IPS-15b (cell line): ENCODE measurements around the gene SLC35F3.
"Not testable (repeated sequence)": the region's sequence is repeated elsewhere in the genome, so short reads cannot be mapped to it uniquely, and the experiment has no call there.

Experiments used
- H3K27me3 ChIP-seq: one replicate; pipeline ENCODE4 v1.6.1; 2013; ENCODE audit warnings: low read length; ENCODE audit not compliant: control insufficient read depth, insufficient read depth
- H3K36me3 ChIP-seq: one replicate; pipeline ENCODE4 v1.6.1; 2013; ENCODE audit warnings: low read length; ENCODE audit not compliant: control insufficient read depth, insufficient read depth
- H3K4me1 ChIP-seq: one replicate; pipeline ENCODE4 v1.6.1; 2013; ENCODE audit warnings: mild to moderate bottlenecking, low read length; ENCODE audit not compliant: control insufficient read depth, insufficient read depth
- H3K4me3 ChIP-seq: one replicate; pipeline ENCODE4 v1.5.1; 2013; ENCODE audit warnings: low read depth, low read length
- H3K9ac ChIP-seq: one replicate; pipeline ENCODE4 v1.6.1; 2013; ENCODE audit warnings: low read depth, mild to moderate bottlenecking, low read length
- H3K9me3 ChIP-seq: one replicate; pipeline ENCODE4 v1.6.1; 2013; ENCODE audit warnings: mild to moderate bottlenecking, low read length; ENCODE audit not compliant: control insufficient read depth, insufficient read depth

SLC35F3 gene

GRCh38 chr1:234295068-234295467 is 390.6 kb downstream of the SLC35F3 start:
- H3K9ac ChIP-seq = no peak overlapping the region
- no peaks in the 10 kb centered on the region for H3K9me3 ChIP-seq
- no peaks in the 10 kb centered on the region for H3K4me1 ChIP-seq
- H3K36me3 ChIP-seq = no peaks in the 10 kb centered on the region
- H3K27me3 ChIP-seq = no peaks in the 10 kb centered on the region
- no peak overlapping the region for H3K4me3 ChIP-seq

DNA sequence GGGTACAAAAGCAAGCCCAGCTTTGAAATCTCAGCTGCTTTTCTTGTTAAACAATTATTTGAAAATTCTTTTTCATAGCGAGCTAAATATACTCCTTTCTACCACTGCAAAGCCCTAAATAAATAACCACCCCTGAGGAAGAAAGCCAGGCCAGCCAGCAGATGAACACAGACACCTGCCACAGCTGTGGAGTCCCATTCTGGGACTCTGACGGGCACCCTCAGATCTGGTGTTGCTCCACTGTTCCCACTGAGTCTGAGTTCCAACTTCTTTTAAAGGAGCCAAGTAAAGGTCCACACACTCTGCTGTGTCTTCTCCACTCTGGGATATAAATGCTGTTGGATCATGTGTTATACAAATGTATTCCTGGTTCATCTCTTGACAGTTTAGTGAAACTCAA is 391.1 kb downstream of the SLC35F3 start:
- Histone ChIP-seq H3K27me3 (no peaks in the 10 kb centered on the region), H3K36me3 (no peaks in the 10 kb centered on the region), H3K9me3 (no peaks in the 10 kb centered on the region), H3K4me1 (no peaks in the 10 kb centered on the region), H3K9ac (no peak overlapping the region), H3K4me3 (no peak overlapping the region)

DNA sequence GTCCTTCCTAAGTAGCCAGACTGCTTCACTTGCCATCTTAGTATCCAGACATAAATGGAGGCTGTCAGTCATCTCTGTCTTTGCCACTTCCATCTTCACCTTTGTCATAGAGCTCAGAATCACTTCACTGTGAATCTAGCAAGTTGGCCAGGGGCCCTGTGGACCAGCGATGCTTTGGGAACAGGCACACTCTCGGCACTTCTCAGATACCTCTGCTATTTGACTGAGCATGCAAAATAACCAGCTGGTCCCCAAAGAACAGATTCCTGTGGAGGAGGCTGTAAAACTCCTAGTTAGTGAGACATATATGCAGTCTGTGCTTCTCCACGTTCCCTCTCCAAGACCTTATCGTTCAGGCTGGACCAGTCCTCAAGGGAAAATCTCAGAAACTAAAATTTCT is 392.0 kb downstream of the SLC35F3 start:
- H3K9me3 ChIP-seq = no peaks in the 10 kb centered on the region
- H3K4me1 ChIP-seq = no peaks in the 10 kb centered on the region
- H3K9ac ChIP-seq = no peak overlapping the region
- H3K36me3 ChIP-seq = no peaks in the 10 kb centered on the region
- no peak overlapping the region for H3K4me3 ChIP-seq
- no peaks in the 10 kb centered on the region for H3K27me3 ChIP-seq

GRCh38 chr1:234297668-234298067 is 393.2 kb downstream of the SLC35F3 start:
- Histone ChIP-seq H3K4me3 (no peak overlapping the region), H3K9me3 (no peaks in the 10 kb centered on the region), H3K9ac (no peak overlapping the region), H3K36me3 (no peaks in the 10 kb centered on the region), H3K27me3 (no peaks in the 10 kb centered on the region), H3K4me1 (no peaks in the 10 kb centered on the region)

DNA sequence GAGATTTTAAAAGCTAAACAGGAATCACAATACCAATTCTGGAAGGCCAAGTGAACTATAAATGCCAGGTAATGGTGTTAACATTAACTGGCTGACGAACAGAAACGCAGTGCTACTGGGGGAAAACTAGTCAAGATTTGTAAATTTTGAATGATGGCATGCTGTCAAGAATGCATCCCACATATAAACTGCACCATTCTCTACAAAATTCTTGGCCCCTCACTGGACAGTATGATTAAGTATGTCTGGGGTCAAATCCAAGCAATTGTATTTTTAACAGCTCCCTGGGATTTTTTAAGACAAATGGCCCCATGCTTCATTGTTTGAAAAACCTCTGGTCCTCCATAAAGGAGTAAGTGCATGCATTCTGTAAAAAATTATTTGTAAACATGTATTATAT is 395.6 kb downstream of the SLC35F3 start:
- Histone ChIP-seq H3K4me1 (no peaks in the 10 kb centered on the region), H3K9me3 (no peaks in the 10 kb centered on the region), H3K36me3 (no peaks in the 10 kb centered on the region), H3K27me3 (no peaks in the 10 kb centered on the region), H3K9ac (no peak overlapping the region), H3K4me3 (no peak overlapping the region)

GRCh38 chr1:234301663-234302062 is 397.2 kb downstream of the SLC35F3 start:
- not testable (repeated sequence) for H3K4me1 ChIP-seq, H3K36me3 ChIP-seq, H3K9me3 ChIP-seq, H3K27me3 ChIP-seq, H3K4me3 ChIP-seq, H3K9ac ChIP-seq

DNA sequence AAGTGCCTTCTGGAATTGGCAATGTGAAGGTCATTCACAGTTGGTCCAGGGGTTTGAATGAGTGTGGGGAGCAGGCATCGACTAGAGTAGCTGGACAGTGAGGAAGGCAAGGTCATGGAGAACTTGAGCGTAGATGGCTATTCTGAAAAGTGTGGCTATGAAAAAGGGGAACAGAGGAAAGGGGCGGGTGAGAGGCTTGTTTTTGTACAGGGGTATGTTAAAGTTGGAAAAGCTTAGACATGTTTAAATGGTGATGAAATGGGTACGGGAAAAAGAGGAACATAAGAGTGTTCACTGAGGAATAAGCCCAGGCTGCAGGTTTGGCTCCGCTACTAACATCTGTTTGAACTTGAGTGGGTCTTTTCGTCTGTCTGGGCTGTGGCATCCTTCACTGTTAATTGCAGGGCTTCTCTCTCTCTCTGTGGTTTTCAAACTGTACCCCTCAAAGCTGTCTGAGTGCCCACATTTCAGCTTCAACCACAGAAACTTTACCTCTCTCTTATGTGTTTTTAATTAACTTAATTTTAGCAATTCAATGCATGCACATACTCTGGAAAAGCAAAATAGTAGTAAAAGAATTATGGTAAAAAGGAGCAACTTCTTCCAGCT is 398.0 kb downstream of the SLC35F3 start:
- H3K36me3 ChIP-seq = no peaks in the 10 kb centered on the region
- H3K4me3 ChIP-seq = no peak overlapping the region
- H3K9ac ChIP-seq = no peak overlapping the region
- H3K27me3 ChIP-seq = no peaks in the 10 kb centered on the region
- H3K9me3 ChIP-seq = no peaks in the 10 kb centered on the region
- no peaks in the 10 kb centered on the region for H3K4me1 ChIP-seq

DNA sequence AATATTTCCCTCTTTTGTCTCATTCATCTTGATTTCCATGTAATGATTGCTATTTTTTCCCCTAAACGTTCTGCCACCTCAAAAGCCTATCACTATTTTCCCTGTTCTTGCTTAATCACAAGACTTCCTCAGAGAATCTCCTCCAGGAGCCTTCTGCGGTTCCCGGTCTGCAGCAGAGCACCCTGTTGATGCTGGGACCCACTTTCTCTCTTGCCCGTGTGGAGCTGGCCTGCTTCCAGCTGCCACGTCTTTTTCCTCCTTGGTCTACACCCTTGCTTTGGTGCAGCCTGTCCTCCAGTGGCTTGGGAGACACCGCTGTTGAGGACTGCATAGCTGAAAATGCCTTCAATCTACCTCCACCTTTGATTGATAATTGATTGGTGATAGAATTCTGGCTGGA is 398.8 kb downstream of the SLC35F3 start:
- no peak overlapping the region for H3K4me3 ChIP-seq

DNA sequence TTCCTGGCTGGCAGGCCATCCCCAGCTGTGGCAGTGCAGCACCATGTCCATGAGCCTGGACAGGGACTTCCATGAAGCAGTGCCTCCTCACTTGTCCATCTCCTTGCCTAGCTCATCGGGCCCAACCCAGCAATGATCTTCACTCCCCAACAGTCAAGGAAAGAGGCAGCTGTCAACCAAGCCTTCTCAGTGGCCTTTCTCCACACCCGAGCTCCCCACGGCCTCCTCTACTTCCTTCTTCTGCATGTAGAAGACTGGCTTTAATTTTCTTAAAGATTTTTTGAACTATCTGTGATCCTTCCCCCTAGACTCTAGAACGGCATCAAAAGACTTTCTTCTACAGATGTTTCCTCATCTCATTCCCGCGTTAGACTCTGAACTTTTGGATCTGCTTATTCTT is 403.2 kb downstream of the SLC35F3 start:
- no peaks in the 10 kb centered on the region for H3K4me1 ChIP-seq

More for the DNA sequence above, 398.8 kb downstream of the SLC35F3 start:
- H3K36me3 ChIP-seq = no peaks in the 10 kb centered on the region
- H3K9ac ChIP-seq = no peak overlapping the region
- no peaks in the 10 kb centered on the region for H3K9me3 ChIP-seq
- H3K4me1 ChIP-seq = no peaks in the 10 kb centered on the region
- H3K27me3 ChIP-seq = no peaks in the 10 kb centered on the region

GRCh38 chr1:234309243-234309597 is 404.7 kb downstream of the SLC35F3 start:
- Histone ChIP-seq H3K9ac (no peak overlapping the region), H3K36me3 (no peaks in the 10 kb centered on the region), H3K4me1 (no peaks in the 10 kb centered on the region), H3K4me3 (no peak overlapping the region), H3K9me3 (no peaks in the 10 kb centered on the region), H3K27me3 (no peaks in the 10 kb centered on the region)

More for the DNA sequence above, 403.2 kb downstream of the SLC35F3 start:
- H3K4me3 ChIP-seq = no peak overlapping the region
- H3K27me3 ChIP-seq = no peaks in the 10 kb centered on the region
- no peaks in the 10 kb centered on the region for H3K36me3 ChIP-seq
- H3K9me3 ChIP-seq = no peaks in the 10 kb centered on the region
- no peak overlapping the region for H3K9ac ChIP-seq

GRCh38 chr1:234309598-234310459 is 405.4 kb downstream of the SLC35F3 start:
- H3K9me3 ChIP-seq = no peaks in the 10 kb centered on the region
- H3K9ac ChIP-seq = no peak overlapping the region
- H3K4me3 ChIP-seq = no peak overlapping the region
- no peaks in the 10 kb centered on the region for H3K27me3 ChIP-seq
- H3K36me3 ChIP-seq = no peaks in the 10 kb centered on the region
- H3K4me1 ChIP-seq = no peaks in the 10 kb centered on the region

DNA sequence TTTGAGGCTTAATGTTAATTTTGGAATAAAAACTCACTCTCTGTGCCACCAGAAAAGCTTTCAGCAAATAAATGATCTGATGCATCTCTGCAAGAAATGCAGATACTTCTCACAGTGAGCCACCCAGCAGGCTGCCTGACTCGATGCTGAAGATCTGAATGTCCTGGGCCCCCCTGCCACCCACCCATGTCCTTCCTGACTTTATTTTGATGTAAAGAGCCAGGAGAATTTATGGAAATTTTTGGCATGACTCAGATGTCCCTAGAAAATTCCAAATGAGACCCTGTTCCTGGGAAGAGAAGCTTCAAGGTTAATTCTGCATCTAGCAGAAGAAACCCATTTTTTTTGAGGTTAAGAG is 406.0 kb downstream of the SLC35F3 start:
- Histone ChIP-seq H3K27me3 (no peaks in the 10 kb centered on the region), H3K4me1 (no peaks in the 10 kb centered on the region), H3K9me3 (no peaks in the 10 kb centered on the region), H3K9ac (no peak overlapping the region), H3K36me3 (no peaks in the 10 kb centered on the region), H3K4me3 (no peak overlapping the region)
